HFF-Myc (cell line): Measurements from ENCODE around the gene TRIM47.

Experiments used
- DNase-seq: peaks from one replicate; pipeline ENCODE4 v3.0.0-alpha.2; 2011; ENCODE audit warnings: low read depth; ENCODE audit errors: extremely low read depth
- H3K4me3 ChIP-seq: replicated peaks from 2 replicates; pipeline ENCODE4 v1.5.1; 2011; ENCODE audit warnings: low read depth, mild to moderate bottlenecking, control low read depth, low read length
- TF ChIP-seq, protein P1 (sequence below): IDR thresholded peaks from 2 replicates; pipeline ENCODE4 v1.5.1; 2012; ENCODE audit warnings: mild to moderate bottlenecking, low read depth, low read length, control low read depth; ENCODE audit errors: missing control alignments

Gene TRIM47

DNA sequence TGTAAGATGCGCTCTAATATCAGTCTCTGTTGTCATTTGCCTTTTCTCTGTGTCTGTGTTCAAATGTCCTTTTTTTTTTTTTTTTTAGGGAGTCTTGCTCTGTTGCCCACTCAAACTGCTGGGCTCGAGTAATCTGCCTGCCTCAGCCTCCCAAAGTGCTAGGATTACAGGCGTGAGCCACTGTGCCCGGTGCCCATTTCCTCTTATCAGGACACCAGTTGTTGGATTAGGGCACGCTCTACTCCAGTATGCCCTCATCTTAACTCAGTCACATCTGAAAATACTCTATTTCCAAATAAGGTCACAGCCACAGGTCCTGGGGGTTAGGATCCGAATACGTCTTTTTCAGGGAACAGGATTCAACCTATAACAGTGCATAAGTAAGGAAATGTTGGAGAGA, 1.9 kb upstream of the TRIM47 start:
- H3K4me3 ChIP-seq: no peak overlapping the region
- DNase-seq: no peak
- TF ChIP-seq, protein P1, sequence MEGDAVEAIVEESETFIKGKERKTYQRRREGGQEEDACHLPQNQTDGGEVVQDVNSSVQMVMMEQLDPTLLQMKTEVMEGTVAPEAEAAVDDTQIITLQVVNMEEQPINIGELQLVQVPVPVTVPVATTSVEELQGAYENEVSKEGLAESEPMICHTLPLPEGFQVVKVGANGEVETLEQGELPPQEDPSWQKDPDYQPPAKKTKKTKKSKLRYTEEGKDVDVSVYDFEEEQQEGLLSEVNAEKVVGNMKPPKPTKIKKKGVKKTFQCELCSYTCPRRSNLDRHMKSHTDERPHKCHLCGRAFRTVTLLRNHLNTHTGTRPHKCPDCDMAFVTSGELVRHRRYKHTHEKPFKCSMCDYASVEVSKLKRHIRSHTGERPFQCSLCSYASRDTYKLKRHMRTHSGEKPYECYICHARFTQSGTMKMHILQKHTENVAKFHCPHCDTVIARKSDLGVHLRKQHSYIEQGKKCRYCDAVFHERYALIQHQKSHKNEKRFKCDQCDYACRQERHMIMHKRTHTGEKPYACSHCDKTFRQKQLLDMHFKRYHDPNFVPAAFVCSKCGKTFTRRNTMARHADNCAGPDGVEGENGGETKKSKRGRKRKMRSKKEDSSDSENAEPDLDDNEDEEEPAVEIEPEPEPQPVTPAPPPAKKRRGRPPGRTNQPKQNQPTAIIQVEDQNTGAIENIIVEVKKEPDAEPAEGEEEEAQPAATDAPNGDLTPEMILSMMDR: no peak

DNA sequence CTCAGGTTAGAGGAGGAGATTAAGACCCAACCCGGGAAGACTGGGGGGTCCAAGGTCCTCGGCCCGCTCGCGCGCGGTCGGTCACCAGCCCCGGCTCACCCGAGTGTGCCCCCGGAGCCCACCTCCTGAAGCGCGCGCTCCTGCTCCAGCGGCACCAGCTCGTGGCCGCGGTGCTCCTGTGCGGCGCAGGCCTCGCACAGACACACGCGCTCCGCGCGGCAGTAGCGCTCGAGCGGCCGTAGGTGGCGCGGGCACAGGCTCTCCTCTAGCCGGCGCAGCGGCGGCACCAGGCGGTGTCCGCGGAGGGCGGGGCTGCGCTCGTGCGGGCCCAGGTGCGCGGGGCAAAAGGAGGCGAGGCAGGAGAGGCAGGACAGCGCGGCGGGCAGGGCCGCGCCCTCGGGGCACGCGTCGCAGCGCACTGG, 618 bp downstream of the TRIM47 start:
- no peak for DNase-seq
- TF ChIP-seq, protein P1: peak; percentile 52
- peak overlapping the region; percentile 52 for H3K4me3 ChIP-seq

DNA sequence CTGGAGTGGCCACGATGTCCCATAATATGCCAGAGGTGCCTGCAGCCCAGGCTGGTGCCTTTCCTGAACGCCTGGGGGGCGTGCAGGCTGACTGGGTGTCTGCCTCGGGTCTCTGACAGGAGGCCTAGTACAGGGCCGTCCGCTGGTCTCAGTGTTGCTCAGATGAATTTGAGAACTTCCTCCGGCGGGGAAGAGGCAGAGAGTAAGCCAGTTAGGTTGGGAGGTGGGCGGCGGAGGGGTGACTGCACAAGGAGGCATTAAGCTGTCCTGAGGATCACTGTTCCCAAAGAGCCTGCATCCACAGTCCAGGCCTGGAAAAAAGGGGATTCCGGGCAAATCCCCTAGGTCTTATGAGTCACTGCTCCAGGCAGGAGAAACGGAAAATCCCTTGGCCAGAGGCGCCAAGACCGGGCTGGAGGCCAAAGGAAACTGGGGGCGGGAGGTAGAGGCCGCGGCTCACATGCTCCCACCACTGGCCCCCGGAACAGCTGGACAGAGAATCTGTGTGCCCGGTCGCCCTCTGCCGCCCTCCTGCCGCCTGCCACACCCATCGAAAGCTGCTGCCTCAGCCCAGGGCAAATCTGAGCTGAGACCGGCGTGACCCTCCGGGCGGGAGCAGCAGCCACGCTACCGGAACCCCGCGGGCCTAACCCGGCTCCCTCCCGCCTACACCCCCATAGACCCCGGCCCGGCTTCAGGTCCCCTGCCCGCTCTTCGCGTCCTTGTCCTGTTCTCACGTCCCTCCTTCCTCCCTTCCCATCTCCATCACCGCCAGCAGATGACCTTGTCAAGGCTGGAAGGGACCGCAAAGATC, 1.2 kb downstream of the TRIM47 start:
- peak; percentile 86 for DNase-seq
- peak overlapping the region; percentile 52 for H3K4me3 ChIP-seq
- TF ChIP-seq, protein P1: no peak

DNA sequence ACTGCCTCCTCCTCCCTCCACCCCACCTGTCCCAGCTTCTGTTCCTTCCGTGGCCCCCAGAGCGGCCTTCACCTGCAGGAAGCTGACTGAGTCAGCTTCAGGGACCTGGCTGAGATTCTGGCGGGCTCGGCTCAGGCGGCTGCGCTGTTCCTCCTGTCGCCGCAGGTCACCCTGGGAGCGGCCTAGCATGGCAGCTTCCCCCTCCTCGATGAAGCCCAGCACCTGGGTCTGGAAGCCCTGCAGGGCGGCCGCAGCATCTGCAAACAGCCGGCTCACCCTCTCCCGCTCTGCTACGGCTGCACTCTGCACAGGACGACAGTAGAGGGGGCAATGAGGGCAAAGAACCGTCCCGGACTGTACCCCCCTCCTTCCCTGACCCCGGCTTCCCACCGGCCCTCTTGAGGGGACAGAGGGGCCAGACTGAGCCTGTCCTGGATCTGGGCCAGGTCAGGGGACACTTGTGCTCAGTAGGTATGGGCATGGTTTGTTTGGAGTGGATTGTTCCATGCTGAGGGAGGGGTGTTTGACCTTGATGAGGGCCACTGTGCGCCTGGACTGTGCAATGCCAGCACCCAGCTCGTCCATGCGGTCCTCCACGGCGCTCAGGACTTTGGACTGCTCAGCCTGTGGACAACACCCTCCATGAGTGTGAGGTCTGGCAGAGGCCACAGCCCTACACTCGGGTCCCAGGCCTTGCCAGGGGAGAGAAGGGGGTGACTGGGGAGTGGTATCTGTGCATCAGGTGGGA, 2.0 kb downstream of the TRIM47 start:
- H3K4me3 ChIP-seq: peak overlapping the region; percentile 52
- DNase-seq: no peak
- TF ChIP-seq, protein P1: no peak

DNA sequence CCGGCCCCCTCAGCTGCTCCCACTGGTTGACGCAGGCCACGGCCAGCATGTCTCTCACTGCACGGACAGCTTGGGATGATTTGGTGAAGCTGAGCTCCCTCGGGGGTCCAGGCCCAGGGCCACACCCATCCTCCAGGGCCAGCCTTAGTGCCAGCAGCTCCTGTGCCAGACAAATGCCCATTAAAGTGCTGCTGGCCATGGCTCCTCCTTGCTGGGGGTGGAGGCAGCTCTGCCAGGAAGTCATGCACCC, 2.5 kb downstream of the TRIM47 start:
- TF ChIP-seq, protein P1: no peak
- H3K4me3 ChIP-seq: no peak overlapping the region
- DNase-seq: no peak

DNA sequence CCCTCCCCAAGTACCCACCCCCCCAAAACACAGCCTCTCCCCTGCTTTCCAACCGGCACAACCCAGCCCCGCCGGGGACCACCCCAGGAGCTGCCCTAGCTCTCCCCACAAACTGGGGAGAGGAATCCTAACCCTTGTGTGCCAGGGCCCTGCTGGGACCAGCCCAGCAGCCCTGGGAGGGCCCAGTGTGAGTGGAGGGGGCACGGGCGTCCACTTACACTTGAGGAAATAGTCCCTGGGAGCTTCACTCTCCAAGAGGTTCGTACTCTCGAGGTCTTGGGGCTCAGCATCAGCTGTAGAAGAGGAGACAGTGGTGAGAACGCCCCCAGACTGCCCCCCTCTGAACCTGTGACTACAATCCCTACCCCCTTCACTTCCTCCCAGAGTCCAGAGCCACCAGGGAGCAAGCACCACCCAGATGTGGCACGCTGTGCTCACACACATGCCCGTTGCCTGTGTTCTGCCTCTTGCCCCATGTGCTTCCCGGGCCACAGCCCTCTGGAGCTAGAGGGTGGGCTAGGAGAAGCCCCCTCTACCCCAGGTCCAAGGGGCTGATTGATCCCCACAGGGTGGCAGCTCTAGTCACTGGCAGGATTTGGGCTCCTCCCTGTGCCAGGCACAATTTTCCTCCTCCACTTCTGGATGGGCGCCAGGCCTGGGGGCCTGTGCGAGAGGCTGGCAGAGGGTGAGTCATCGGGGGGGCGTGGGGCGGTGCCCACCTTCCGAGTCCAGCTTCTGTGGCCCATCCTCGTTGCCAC, 3.0 kb downstream of the TRIM47 start:
- no peak for DNase-seq
- TF ChIP-seq, protein P1: no peak
- H3K4me3 ChIP-seq: no peak overlapping the region
